Adrenal gland (tissue), 12 donors: ENCODE data around the gene MFAP3L. TPM values are rescaled to one million over a fixed set of nuclear protein-coding genes. Genes with fewer than 3 reads are reported as not detected.

ENCODE experiments used
- DNase-seq, 7 donors: peaks; one replicate each; pipeline ENCODE4 v3.0.0-alpha.2; 2019 to 2020
- H3K27ac ChIP-seq, 5 donors: fragments of 200-600 bp; sonication (generic) in 4 of 5; 1 replicate in 3 of 5; 2 replicates in 2 of 5; pipeline versions ENCODE4 v1.5.1 to v1.8.0; 2016 to 2020; ENCODE audit warnings: mild to moderate bottlenecking in 1 of 5
- H3K27me3 ChIP-seq: fragments of 200-600 bp; 2 replicates; pipeline ENCODE4 v1.8.0; 2021
- H3K36me3 ChIP-seq, 2 donors: fragments of 200-600 bp; replicated peaks in 1 of 2; 1 replicate in 1 of 2; 2 replicates in 1 of 2; pipeline versions ENCODE4 v1.5.1 to v1.8.0; 2018 to 2022
- H3K4me1 ChIP-seq, 2 donors: fragments of 200-600 bp; replicated peaks in 1 of 2; 1 replicate in 1 of 2; 2 replicates in 1 of 2; pipeline versions ENCODE4 v1.5.1 to v1.8.0; 2018 to 2021
- H3K4me3 ChIP-seq, 4 donors: fragments of 200-600 bp; sonication (generic) in 3 of 4; one replicate each; pipeline ENCODE4 v1.5.1; 2016 to 2018
- H3K9me3 ChIP-seq, 3 donors: fragments of 200-600 bp; sonication (generic) in 1 of 3; replicated peaks in 1 of 3; 1 replicate in 2 of 3; 2 replicates in 1 of 3; pipeline versions ENCODE4 v1.5.1 to v1.8.0; 2016 to 2021
- CTCF ChIP-seq, 6 experiments: fragments of 450-650 bp in 4 of 6; fragments of 200-600 bp in 2 of 6; sonication (generic) in 1 of 6; IDR thresholded peaks; 1 replicate in 5 of 6; 2 replicates in 1 of 6; pipeline versions ENCODE4 v1.5.1 to v1.8.0; 2016 to 2021; ENCODE audit warnings: antibody characterized with exemption in 6 of 6, mild to moderate bottlenecking in 2 of 6, moderate library complexity in 1 of 6
- POLR2A ChIP-seq, 2 donors: fragments of 450-650 bp; IDR thresholded peaks; one replicate each; pipeline ENCODE4 v1.6.1; 2017; ENCODE audit warnings: antibody characterized with exemption in 2 of 2, mild to moderate bottlenecking in 2 of 2, moderate library complexity in 1 of 2
- WGBS, 4 donors: extraction: QIAGEN DNeasy Blood & Tissue Kit in 2 of 4; methylation state at CpG; one replicate each; pipeline versions ENCODE4 v1.1.5 to v1.1.7; 2013 to 2017; 5-methylcytosine and 5-hydroxymethylcytosine counted together
- intact Hi-C, 2 donors: fragments of 100-400 bp; cut with DNase I; formaldehyde crosslinking; loops; one replicate each; pipeline versions ENCODE4 v1.14.1 to v1.15.0; 2022 to 2023
- polyA plus RNA-seq, 3 donors: library from polyadenylated mRNA; stranded (reverse); fragments of 200-250 nt in 2 of 3; fragments of 350-450 nt in 1 of 3; fragmentation: Illumina TruSeq in 1 of 3; extraction: RNeasy Lipid Tissue Mini Kit (QIAGEN cat#74804) in 1 of 3; gene quantifications; one replicate each; pipeline ENCODE4 v1.2.3, GENCODE V29; 2013 to 2014
- total RNA-seq, 9 donors: library from RNA; depleted of rRNA in 4 of 9; stranded (reverse); fragments of >200 nt in 4 of 9; fragments of 120-200 nt in 1 of 9; fragmentation: NEBNext Ultra II Directional in 1 of 9; extraction: Animal tissue kit (Norgen Biotek cat#: 25700) in 1 of 9; gene quantifications; one replicate each; pipeline versions ENCODE4 v1.1.0 to v1.2.4, GENCODE V29; 2013 to 2023
- donor health status: healthy with polysubstance abuse.
- donor health status: Bipolar disorder and iron deficiency.
- donor health status: DM: yes; HTN: yes; CAD: no.
- donor health status: DM: no; HTN: no; CAD: no.
- donor health status: DM: no; HTN: no; CAD: no.
- donor health status: DM: yes; HTN: yes; CAD: no.

MFAP3L gene
- total and polyA plus RNA-seq, 12 donors: 0.94 to 13.7 (median 3.8) TPM

- 88 to 97% (median 93%) methylated on average over 1 of the region's 1 CpG for WGBS, 4 donors
- no peak for DNase-seq
- no peaks in the 10 kb centered on the region for H3K4me1 ChIP-seq
- H3K4me3 ChIP-seq: no peak overlapping the region
- H3K27me3 ChIP-seq: no peaks in the 10 kb centered on the region
- intact Hi-C loops: no loop called here
- TF ChIP-seq POLR2A (IDR thresholded peaks at IDR 0.05) (no peak), CTCF (IDR thresholded peaks at IDR 0.05) (no peak)
- no peaks in the 10 kb centered on the region for H3K36me3 ChIP-seq
- H3K9me3 ChIP-seq: no peaks in the 10 kb centered on the region
- H3K27ac ChIP-seq: no peak overlapping the region
These were observed 27.2 kb downstream of the MFAP3L start for GRCh38 chr4:169998981-169999380.

GRCh38 chr4:169996379-169997240 lies 29.6 kb downstream of the MFAP3L start:
- intact Hi-C loops: no loop called here
- Histone ChIP-seq H3K27me3 (no peaks in the 10 kb centered on the region), H3K36me3 (no peaks in the 10 kb centered on the region), H3K4me3 (no peak overlapping the region), H3K27ac (no peak overlapping the region), H3K4me1 (no peaks in the 10 kb centered on the region), H3K9me3 (no peaks in the 10 kb centered on the region)
- TF ChIP-seq POLR2A (IDR thresholded peaks at IDR 0.05) (no peak), CTCF (IDR thresholded peaks at IDR 0.05) (no peak)
- WGBS, 4 donors: 74 to 83% (median 82%) methylated on average over 10 of the region's 10 CpGs
- no peak for DNase-seq

- no peaks in the 10 kb centered on the region for H3K27me3 ChIP-seq
- intact Hi-C loops: no loop called here
- DNase-seq: no peak
- WGBS, 4 donors: 76 to 86% (median 79%) methylated on average over 9 of the region's 9 CpGs
- no peak overlapping the region for H3K27ac ChIP-seq
- no peaks in the 10 kb centered on the region for H3K36me3 ChIP-seq
- no peaks in the 10 kb centered on the region for H3K4me1 ChIP-seq
- no peak for TF ChIP-seq POLR2A (IDR thresholded peaks at IDR 0.05)
- no peak for TF ChIP-seq CTCF (IDR thresholded peaks at IDR 0.05)
- H3K4me3 ChIP-seq: no peak overlapping the region
- no peaks in the 10 kb centered on the region for H3K9me3 ChIP-seq
These were observed 32.7 kb downstream of the MFAP3L start for GRCh38 chr4:169993531-169993930.

GRCh38 chr4:169988252-169988651 lies 37.9 kb downstream of the MFAP3L start:
- H3K4me1 ChIP-seq: no peaks in the 10 kb centered on the region
- WGBS, 4 donors: 61 to 70% (median 66%) methylated on average over 6 of the region's 6 CpGs
- no peaks in the 10 kb centered on the region for H3K36me3 ChIP-seq
- no peak overlapping the region for H3K27ac ChIP-seq
- no peak for DNase-seq
- intact Hi-C loops: loop anchor here in 1 of 2 donors (10.0 kb wide), 1 partner anchor 1037 kb away; no protein-coding TSS in a partner anchor
- H3K4me3 ChIP-seq: no peak overlapping the region
- TF ChIP-seq CTCF (IDR thresholded peaks at IDR 0.05): no peak
- TF ChIP-seq POLR2A (IDR thresholded peaks at IDR 0.05): no peak
- H3K9me3 ChIP-seq: no peaks in the 10 kb centered on the region
- H3K27me3 ChIP-seq: no peaks in the 10 kb centered on the region
